Gastroesophageal sphincter (tissue), 3 donors: ENCODE data around the gene SLC18A3.

ENCODE experiments used
- EP300 ChIP-seq: sonication (generic); formaldehyde crosslinking; IDR thresholded peaks from one replicate; pipeline ENCODE4 v1.6.1; 2017; ENCODE audit warnings: antibody characterized with exemption, mild to moderate bottlenecking
- POLR2A ChIP-seq, 2 donors: fragments of 450-650 bp; IDR thresholded peaks; one replicate each; pipeline ENCODE4 v1.6.1; 2017; ENCODE audit warnings: antibody characterized with exemption in 2 of 2, mild to moderate bottlenecking in 2 of 2, moderate library complexity in 1 of 2
- POLR2AphosphoS5 ChIP-seq: sonication (generic); formaldehyde crosslinking; IDR thresholded peaks from one replicate; pipeline ENCODE4 v1.6.1; 2017; ENCODE audit warnings: antibody characterized with exemption
- TF ChIP-seq, protein P1 (sequence below), 4 experiments: fragments of 200-600 bp in 2 of 4; fragments of 450-650 bp in 2 of 4; sonication (generic) in 1 of 4; IDR thresholded peaks; one replicate each; pipeline ENCODE4 v1.5.1; 2017 to 2019; ENCODE audit warnings: antibody characterized with exemption in 4 of 4, mild to moderate bottlenecking in 2 of 4, moderate library complexity in 2 of 4

DNA sequence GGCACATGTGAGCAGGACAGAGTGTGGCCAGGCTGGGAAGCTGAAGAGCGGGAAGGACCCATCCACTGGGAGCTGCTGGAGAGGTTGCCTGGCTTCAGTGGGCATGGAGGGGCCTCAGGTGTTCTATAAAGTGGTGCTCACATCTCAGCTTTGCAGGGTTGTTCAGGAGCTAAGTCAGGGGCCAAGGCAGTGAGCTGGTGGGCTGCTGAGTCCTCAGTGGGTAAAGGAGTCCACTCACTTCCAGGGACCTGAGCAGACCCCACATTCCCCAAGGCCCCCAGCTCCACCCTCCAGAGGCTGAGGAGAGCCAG lies 40.6 kb downstream of the SLC18A3 start:
- TF ChIP-seq, protein P1, sequence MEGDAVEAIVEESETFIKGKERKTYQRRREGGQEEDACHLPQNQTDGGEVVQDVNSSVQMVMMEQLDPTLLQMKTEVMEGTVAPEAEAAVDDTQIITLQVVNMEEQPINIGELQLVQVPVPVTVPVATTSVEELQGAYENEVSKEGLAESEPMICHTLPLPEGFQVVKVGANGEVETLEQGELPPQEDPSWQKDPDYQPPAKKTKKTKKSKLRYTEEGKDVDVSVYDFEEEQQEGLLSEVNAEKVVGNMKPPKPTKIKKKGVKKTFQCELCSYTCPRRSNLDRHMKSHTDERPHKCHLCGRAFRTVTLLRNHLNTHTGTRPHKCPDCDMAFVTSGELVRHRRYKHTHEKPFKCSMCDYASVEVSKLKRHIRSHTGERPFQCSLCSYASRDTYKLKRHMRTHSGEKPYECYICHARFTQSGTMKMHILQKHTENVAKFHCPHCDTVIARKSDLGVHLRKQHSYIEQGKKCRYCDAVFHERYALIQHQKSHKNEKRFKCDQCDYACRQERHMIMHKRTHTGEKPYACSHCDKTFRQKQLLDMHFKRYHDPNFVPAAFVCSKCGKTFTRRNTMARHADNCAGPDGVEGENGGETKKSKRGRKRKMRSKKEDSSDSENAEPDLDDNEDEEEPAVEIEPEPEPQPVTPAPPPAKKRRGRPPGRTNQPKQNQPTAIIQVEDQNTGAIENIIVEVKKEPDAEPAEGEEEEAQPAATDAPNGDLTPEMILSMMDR (IDR thresholded peaks at IDR 0.05), result no peak
- TF ChIP-seq POLR2AphosphoS5 (no peak), POLR2A (IDR thresholded peaks at IDR 0.05) (no peak), EP300 (no peak)
